Osteoblast (primary cell): ENCODE results near the gene BCAS4. TPM values are rescaled to one million over a fixed set of nuclear protein-coding genes. Genes with fewer than 3 reads are reported as not detected.

Experiments used
- DNase-seq: peaks from one replicate; pipeline ENCODE4 v3.0.0; 2011; ENCODE audit warnings: low spot score, mixed read lengths; ENCODE audit not compliant: insufficient read length; ENCODE audit errors: missing footprints
- H2AFZ ChIP-seq: 2 replicates; pipeline ENCODE4 v1.6.0; 2011; ENCODE audit warnings: mild to moderate bottlenecking, low read length
- H3K27ac ChIP-seq: 2 replicates; pipeline ENCODE4 v1.5.1; 2011; ENCODE audit warnings: mild to moderate bottlenecking, low read depth, low read length, moderate library complexity
- H3K27me3 ChIP-seq: 2 replicates; pipeline ENCODE4 v1.6.0; 2012; ENCODE audit warnings: mild to moderate bottlenecking, control low read depth, inconsistent platforms, low read length, moderate library complexity; ENCODE audit not compliant: insufficient read depth
- H3K36me3 ChIP-seq: 2 replicates; pipeline ENCODE4 v1.5.1; 2011; ENCODE audit warnings: mild to moderate bottlenecking, low read length, control low read depth, moderate library complexity; ENCODE audit not compliant: insufficient read depth
- H3K4me1 ChIP-seq: 2 replicates; pipeline ENCODE4 v1.5.1; 2011; ENCODE audit warnings: mild to moderate bottlenecking, low read length, control low read depth, moderate library complexity; ENCODE audit not compliant: insufficient read depth
- H3K4me2 ChIP-seq: 2 replicates; pipeline ENCODE4 v1.6.0; 2011; ENCODE audit warnings: mild to moderate bottlenecking, low read length; ENCODE audit not compliant: insufficient read depth
- H3K4me3 ChIP-seq: fragments of 200-600 bp; sonication (generic); 3 replicates; pipeline ENCODE4 v1.5.1; 2012; ENCODE audit warnings: mild to moderate bottlenecking, low read length, inconsistent platforms; ENCODE audit not compliant: insufficient read depth
- H3K79me2 ChIP-seq: 2 replicates; pipeline ENCODE4 v1.6.0; 2012; ENCODE audit warnings: mild to moderate bottlenecking, low read length, control low read depth, inconsistent platforms; ENCODE audit not compliant: insufficient read depth
- H3K9me3 ChIP-seq: 2 replicates; pipeline ENCODE4 v1.5.1; 2011; ENCODE audit warnings: low read depth, low read length, control low read depth
- H4K20me1 ChIP-seq: 2 replicates; pipeline ENCODE4 v1.6.0; 2012; ENCODE audit warnings: mild to moderate bottlenecking, low read length, control low read depth; ENCODE audit not compliant: insufficient read depth
- CTCF ChIP-seq: IDR thresholded peaks from 2 replicates; pipeline ENCODE4 v1.5.1; 2011; ENCODE audit warnings: mild to moderate bottlenecking, low read depth, low read length, moderate library complexity; ENCODE audit errors: extremely low read depth
- small RNA-seq: library from RNA; depleted of rRNA; stranded (forward); fragments of <200 nt; gene quantifications from one replicate; pipeline ENCODE3, GENCODE V24; 2012
- total RNA-seq: library from RNA; depleted of rRNA; stranded (reverse); fragments of >200 nt; gene quantifications from 2 replicates; pipeline ENCODE4 v1.2.3, GENCODE V29; 2012

Gene BCAS4
- total RNA-seq, 1 donor = 2.9 TPM

GRCh38 chr20:50926530-50926929 lies 131.7 kb downstream of the BCAS4 start:
- no peak for DNase-seq
- Histone ChIP-seq H3K36me3 (peaks cover 38% of the 10 kb centered on the region), H2AFZ (no peak overlapping the region), H3K9me3 (no peaks in the 10 kb centered on the region), H3K4me2 (no peak overlapping the region), H3K27me3 (no peaks in the 10 kb centered on the region), H3K4me3 (no peak overlapping the region), H3K4me1 (peaks cover 17% of the 10 kb centered on the region), H3K79me2 (peaks cover 95% of the 10 kb centered on the region), H4K20me1 (peaks cover 77% of the 10 kb centered on the region), H3K27ac (peak overlapping the region; percentile 10)
- TF ChIP-seq CTCF = no peak

Small RNA genes within 50 kb of the gene (small RNA-seq; reads per million reads assigned to genes)
- gene TMSB4XP6 = not detected

Other genes starting within 250 kb of the BCAS4 start
- 1.1 and 2.4 TPM in 2 replicates for gene RIPOR3, start 103.5 kb upstream of the BCAS4 start, total RNA-seq
- 0.72 and 0.88 TPM in 2 replicates for gene PARD6B, start 63.5 kb upstream of the BCAS4 start, total RNA-seq
- gene ADNP, start 136.4 kb downstream of the BCAS4 start, total RNA-seq = 23.5 and 26.2 TPM in 2 replicates
- 43.3 and 53.2 TPM in 2 replicates for gene DPM1, start 163.5 kb downstream of the BCAS4 start, total RNA-seq
- gene MOCS3, start 163.8 kb downstream of the BCAS4 start, total RNA-seq = 9.7 and 10.5 TPM in 2 replicates
- gene KCNG1, start 228.0 kb downstream of the BCAS4 start, total RNA-seq = 13.6 and 16.3 TPM in 2 replicates